HAP-1 (cell line): ENCODE results near the gene RBBP7.
"Not testable (repeated sequence)": the region's sequence is repeated elsewhere in the genome, so short reads cannot be mapped to it uniquely, and the experiment has no call there.

Source experiments
- DNase-seq, 2 experiments: peaks; one replicate each; pipeline ENCODE4 v3.0.0-alpha.2; 2016 to 2020; ENCODE audit warnings: low spot score in 2 of 2
- H3K27me3 ChIP-seq: fragments of 250-450 bp; sonication (Bioruptor Pico); 2 replicates; pipeline ENCODE4 v1.5.1; 2020; ENCODE audit warnings: low read depth, mild to moderate bottlenecking, moderate library complexity
- H3K36me3 ChIP-seq: fragments of 250-450 bp; sonication (Bioruptor Pico); replicated peaks from 2 replicates; pipeline ENCODE4 v1.5.1; 2020; ENCODE audit warnings: mild to moderate bottlenecking
- H3K4me1 ChIP-seq: fragments of 250-450 bp; sonication (Bioruptor Pico); 2 replicates; pipeline ENCODE4 v1.5.1; 2020; ENCODE audit warnings: mild to moderate bottlenecking
- H3K4me3 ChIP-seq: fragments of 250-450 bp; sonication (Bioruptor Pico); 2 replicates; pipeline ENCODE4 v1.5.1; 2020; ENCODE audit warnings: mild to moderate bottlenecking, moderate library complexity
- H3K9me3 ChIP-seq: fragments of 250-450 bp; sonication (Bioruptor Pico); 2 replicates; pipeline ENCODE4 v1.5.1; 2020; ENCODE audit warnings: mild to moderate bottlenecking, moderate library complexity
- in situ Hi-C: fragments of 300-500 bp; cut with MboI; formaldehyde crosslinking; loops from 3 replicates; pipeline ENCODE4 v1.14.3; 2020; ENCODE audit warnings: low sequenced_read_pairs, inconsistent platforms, mixed read lengths

The RBBP7 gene

GRCh38 chrX:16876696-16877095 lies 6.5 kb upstream of the RBBP7 start:
- Histone ChIP-seq H3K27me3 (no peaks in the 10 kb centered on the region), H3K4me3 (no peak overlapping the region), H3K36me3 (no peaks in the 10 kb centered on the region), H3K4me1 (peaks cover under 1% of the 10 kb centered on the region), H3K9me3 (no peaks in the 10 kb centered on the region)
- in situ Hi-C loops: no loop called here
- no peak for DNase-seq

- in situ Hi-C loops: no loop called here
- H3K27me3 ChIP-seq: no peaks in the 10 kb centered on the region
- peaks cover 11% of the 10 kb centered on the region for H3K4me1 ChIP-seq
- no peaks in the 10 kb centered on the region for H3K36me3 ChIP-seq
- H3K9me3 ChIP-seq: no peaks in the 10 kb centered on the region
- no peak overlapping the region for H3K4me3 ChIP-seq
- DNase-seq: no peak
Observed at GRCh38 chrX:16874458-16875095, 4.4 kb upstream of the RBBP7 start.

GRCh38 chrX:16873106-16873505 lies 2.9 kb upstream of the RBBP7 start:
- no peak for DNase-seq
- H3K27me3 ChIP-seq: no peaks in the 10 kb centered on the region
- H3K9me3 ChIP-seq: no peaks in the 10 kb centered on the region
- H3K4me1 ChIP-seq: peaks cover 18% of the 10 kb centered on the region
- no peak overlapping the region for H3K4me3 ChIP-seq
- H3K36me3 ChIP-seq: peaks cover 10% of the 10 kb centered on the region
- in situ Hi-C loops: no loop called here

- H3K36me3 ChIP-seq: peaks cover 18% of the 10 kb centered on the region
- peak; percentile 28 to 59 for DNase-seq
- no peaks in the 10 kb centered on the region for H3K9me3 ChIP-seq
- in situ Hi-C loops: no loop called here
- H3K27me3 ChIP-seq: no peaks in the 10 kb centered on the region
- H3K4me3 ChIP-seq: peak overlapping the region; percentile 40
- peaks cover 28% of the 10 kb centered on the region for H3K4me1 ChIP-seq
Observed at GRCh38 chrX:16870862-16871815, 977 bp upstream of the RBBP7 start.

- no peaks in the 10 kb centered on the region for H3K9me3 ChIP-seq
- peak overlapping the region; percentile 93 for H3K4me3 ChIP-seq
- DNase-seq: peak; percentile 25 to 73
- H3K4me1 ChIP-seq: peaks cover 28% of the 10 kb centered on the region
- peaks cover 24% of the 10 kb centered on the region for H3K36me3 ChIP-seq
- H3K27me3 ChIP-seq: no peaks in the 10 kb centered on the region
- in situ Hi-C loops: no loop called here
Observed at GRCh38 chrX:16869393-16870094, 618 bp downstream of the RBBP7 start.

GRCh38 chrX:16868920-16869319 lies 1.2 kb downstream of the RBBP7 start:
- in situ Hi-C loops: no loop called here
- peaks cover 28% of the 10 kb centered on the region for H3K4me1 ChIP-seq
- DNase-seq: no peak

GRCh38 chrX:16867947-16868346 lies 2.2 kb downstream of the RBBP7 start:
- Histone ChIP-seq H3K4me3 (peak overlapping the region; percentile 93), H3K4me1 (peaks cover 28% of the 10 kb centered on the region), H3K9me3 (no peaks in the 10 kb centered on the region), H3K27me3 (no peaks in the 10 kb centered on the region), H3K36me3 (peaks cover 33% of the 10 kb centered on the region)
- in situ Hi-C loops: no loop called here
- no peak for DNase-seq

More at GRCh38 chrX:16868920-16869319, 1.2 kb downstream of the RBBP7 start:
- peak overlapping the region; percentile 93 for H3K4me3 ChIP-seq
- H3K9me3 ChIP-seq: no peaks in the 10 kb centered on the region
- H3K27me3 ChIP-seq: no peaks in the 10 kb centered on the region
- H3K36me3 ChIP-seq: peaks cover 24% of the 10 kb centered on the region

- H3K4me1 ChIP-seq: peaks cover 7% of the 10 kb centered on the region; the same call in 1 of the 2 replicates
- no peak overlapping the region for H3K4me3 ChIP-seq
- H3K27me3 ChIP-seq: no peaks in the 10 kb centered on the region
- peaks cover 73% of the 10 kb centered on the region for H3K36me3 ChIP-seq
- H3K9me3 ChIP-seq: no peaks in the 10 kb centered on the region
- no peak for DNase-seq
- in situ Hi-C loops: no loop called here
Observed at GRCh38 chrX:16862829-16863228, 7.3 kb downstream of the RBBP7 start.

- DNase-seq: no peak
- in situ Hi-C loops: no loop called here
- Histone ChIP-seq H3K9me3 (no peaks in the 10 kb centered on the region), H3K36me3 (peaks cover 95% of the 10 kb centered on the region), H3K4me1 (no peaks in the 10 kb centered on the region), H3K27me3 (no peaks in the 10 kb centered on the region), H3K4me3 (no peak overlapping the region)
Observed at GRCh38 chrX:16856744-16857143, 13.4 kb downstream of the RBBP7 start.

- peaks cover 95% of the 10 kb centered on the region for H3K36me3 ChIP-seq
- DNase-seq, H3K27me3 ChIP-seq, H3K9me3 ChIP-seq, H3K4me3 ChIP-seq, in situ Hi-C loops, H3K4me1 ChIP-seq: not testable (repeated sequence)
Observed at GRCh38 chrX:16856076-16856404, 14.1 kb downstream of the RBBP7 start.

GRCh38 chrX:16855363-16856075 lies 14.6 kb downstream of the RBBP7 start:
- Histone ChIP-seq H3K4me1 (no peaks in the 10 kb centered on the region), H3K36me3 (peaks cover 93% of the 10 kb centered on the region), H3K9me3 (no peaks in the 10 kb centered on the region), H3K27me3 (no peaks in the 10 kb centered on the region), H3K4me3 (no peak overlapping the region)
- DNase-seq: no peak
- in situ Hi-C loops: no loop called here

- in situ Hi-C loops: no loop called here
- no peak overlapping the region for H3K4me3 ChIP-seq
- H3K36me3 ChIP-seq: peaks cover 93% of the 10 kb centered on the region
- H3K4me1 ChIP-seq: no peaks in the 10 kb centered on the region
- H3K9me3 ChIP-seq: no peaks in the 10 kb centered on the region
- no peaks in the 10 kb centered on the region for H3K27me3 ChIP-seq
- DNase-seq: no peak
Observed at GRCh38 chrX:16853537-16853936, 16.6 kb downstream of the RBBP7 start.

GRCh38 chrX:16852617-16853179 lies 17.5 kb downstream of the RBBP7 start:
- no peaks in the 10 kb centered on the region for H3K9me3 ChIP-seq
- no peaks in the 10 kb centered on the region for H3K27me3 ChIP-seq
- no peak overlapping the region for H3K4me3 ChIP-seq
- H3K36me3 ChIP-seq: peaks cover 93% of the 10 kb centered on the region
- no peak for DNase-seq
- no peaks in the 10 kb centered on the region for H3K4me1 ChIP-seq
- in situ Hi-C loops: no loop called here
